HCT116 (cell line): ENCODE results near the gene ST6GALNAC4. TPM values are rescaled to one million over a fixed set of nuclear protein-coding genes. Genes with fewer than 3 reads are reported as not detected.

Experiments
- ATAC-seq: fragments of 200-7000 bp; cut with Tn5 transposase; 2 replicates; pipeline ENCODE4 v1.9.1; 2020; ENCODE audit warnings: mild to moderate bottlenecking, moderate library complexity
- BruUV-seq: library from RNA; stranded (reverse); fragments of 400-500 nt; replicated peaks from 2 replicates; lab custom pipeline; 2021; lab: Mats Ljungman, UMichigan
- CTCF ChIA-PET: fragments of 300-600 bp; sonication (Branson Sonifier 250); formaldehyde crosslinking; loops from one replicate; lab custom pipeline; 2021; ENCODE audit warnings: antibody characterized with exemption; lab: Charles Lee
- POLR2A ChIA-PET: fragments of 300-600, 350-600 bp; sonication (Branson Sonifier 250); formaldehyde crosslinking; loops from one replicate; lab custom pipeline; 2021; ENCODE audit warnings: antibody characterized with exemption; lab: Charles Lee
- RAD21 ChIA-PET, 2 experiments: fragments of 300-600 bp; sonication (Branson Sonifier 250); formaldehyde crosslinking; loops; one replicate each; lab custom pipeline; 2023; ENCODE audit warnings: low total read pairs in 2 of 2; ENCODE audit not compliant: uncharacterized antibody in 2 of 2, unreplicated experiment in 2 of 2, low non-redundant PET in 1 of 2; lab: Charles Lee
- DNase-seq: peaks from one replicate; pipeline ENCODE4 v3.0.0-alpha.2; 2010; ENCODE audit warnings: low read depth, low spot score
- H2AFZ ChIP-seq: fragments of 200-600 bp; shearing (Covaris generic), sonication (generic); 2 replicates; pipeline ENCODE4 v1.6.1; 2017; ENCODE audit warnings: low read depth, mixed run types, mixed read lengths, antibody characterized with exemption, low read length; ENCODE audit not compliant: poor library complexity, severe bottlenecking
- H3K27ac ChIP-seq: 2 replicates; pipeline ENCODE4 v1.5.1; 2012; ENCODE audit warnings: low read depth, low read length
- H3K27me3 ChIP-seq: fragments of 200-600 bp; sonication (generic); 2 replicates; pipeline ENCODE4 v1.6.1; 2016; ENCODE audit warnings: mixed run types, low read length, mixed read lengths; ENCODE audit not compliant: insufficient read depth
- H3K36me3 ChIP-seq, 2 experiments: fragments of 200-500 bp in 1 of 2; fragments of 200-600 bp in 1 of 2; sonication (Bioruptor generic) in 1 of 2; sonication (generic) in 1 of 2; 2 replicates each; pipeline versions ENCODE4 v1.5.1 to v1.6.1; 2014 to 2016; ENCODE audit warnings: low read length in 2 of 2, inconsistent platforms in 1 of 2, mixed read lengths in 1 of 2, mixed run types in 1 of 2; ENCODE audit not compliant: insufficient read depth in 2 of 2, control insufficient read depth in 1 of 2
- H3K4me1 ChIP-seq, 2 experiments: fragments of 200-600 bp in 1 of 2; sonication (generic) in 1 of 2; 2 replicates each; pipeline versions ENCODE4 v1.5.1 to v1.6.1; 2012 to 2017; ENCODE audit warnings: low read length in 2 of 2, inconsistent platforms in 1 of 2, mild to moderate bottlenecking in 1 of 2, mixed read lengths in 1 of 2, mixed run types in 1 of 2, moderate library complexity in 1 of 2; ENCODE audit not compliant: insufficient read depth in 2 of 2, control insufficient read depth in 1 of 2
- H3K4me2 ChIP-seq: fragments of 200-600 bp; sonication (generic); 2 replicates; pipeline ENCODE4 v1.6.1; 2017; ENCODE audit warnings: mixed run types, low read length, mixed read lengths
- H3K4me3 ChIP-seq, 2 experiments: fragments of 200-600 bp in 1 of 2; sonication (generic) in 1 of 2; replicated peaks in 1 of 2; 2 replicates each; pipeline ENCODE4 v1.5.1; 2011 to 2016; ENCODE audit warnings: low read length in 2 of 2, control low read depth in 1 of 2, low read depth in 1 of 2, mild to moderate bottlenecking in 1 of 2, mixed read lengths in 1 of 2, mixed run types in 1 of 2
- H3K79me2 ChIP-seq: fragments of 200-600 bp; sonication (generic); 2 replicates; pipeline ENCODE4 v1.6.1; 2017; ENCODE audit warnings: mild to moderate bottlenecking, mixed run types, low read length, moderate library complexity, mixed read lengths; ENCODE audit not compliant: insufficient read depth
- H3K9ac ChIP-seq: fragments of 200-600 bp; sonication (generic); 2 replicates; pipeline ENCODE4 v1.6.1; 2016; ENCODE audit warnings: low read length, mixed read lengths
- H3K9me2 ChIP-seq: fragments of 200-600 bp; sonication (generic), shearing (Covaris generic); 2 replicates; pipeline ENCODE4 v1.6.1; 2017; ENCODE audit warnings: mixed run types, mild to moderate bottlenecking, moderate library complexity; ENCODE audit not compliant: insufficient read depth
- H3K9me3 ChIP-seq, 2 experiments: fragments of 200-500 bp in 1 of 2; fragments of 200-600 bp in 1 of 2; sonication (Bioruptor generic) in 1 of 2; sonication (generic) in 1 of 2; 2 replicates each; pipeline ENCODE4 v1.6.1; 2014 to 2017; ENCODE audit warnings: low read length in 2 of 2, mixed read lengths in 2 of 2, inconsistent platforms in 1 of 2, low read depth in 1 of 2, mild to moderate bottlenecking in 1 of 2, mixed run types in 1 of 2, moderate library complexity in 1 of 2; ENCODE audit not compliant: control insufficient read depth in 1 of 2, insufficient read depth in 1 of 2
- H4K20me1 ChIP-seq: fragments of 200-600 bp; sonication (generic), shearing (Covaris generic); 2 replicates; pipeline ENCODE4 v1.6.1; 2017; ENCODE audit warnings: mixed run types, mild to moderate bottlenecking, moderate library complexity; ENCODE audit not compliant: insufficient read depth
- EZH2phosphoT487 ChIP-seq: fragments of 200-600 bp; IDR thresholded peaks from 2 replicates; pipeline ENCODE4 v1.6.1; 2018; ENCODE audit warnings: antibody characterized with exemption, borderline replicate concordance
- SIN3A ChIP-seq: IDR thresholded peaks from 2 replicates; pipeline ENCODE4 v1.6.1; 2012; ENCODE audit warnings: low read depth
- SRF ChIP-seq: IDR thresholded peaks from 2 replicates; pipeline ENCODE4 v1.6.1; 2012; ENCODE audit warnings: low read depth
- intact Hi-C: fragments of 100-400 bp; cut with micrococcal nuclease; formaldehyde crosslinking; loops from 2 replicates; pipeline ENCODE4 v1.10.0; 2022
- total RNA-seq: library from RNA; stranded (reverse); gene quantifications from one replicate; pipeline ENCODE4 v1.2.1, GENCODE V29; 2021; ENCODE audit not compliant: unreplicated experiment
- TF ChIP-seq, protein P1 (sequence below): IDR thresholded peaks from 2 replicates; pipeline ENCODE4 v1.6.1; 2011; ENCODE audit warnings: mild to moderate bottlenecking, low read length, moderate library complexity; ENCODE audit not compliant: insufficient replicate concordance; ENCODE audit errors: extremely low read depth

The ST6GALNAC4 gene
- total RNA-seq, 1 experiment from 2014 or later: 49.4 TPM

DNA sequence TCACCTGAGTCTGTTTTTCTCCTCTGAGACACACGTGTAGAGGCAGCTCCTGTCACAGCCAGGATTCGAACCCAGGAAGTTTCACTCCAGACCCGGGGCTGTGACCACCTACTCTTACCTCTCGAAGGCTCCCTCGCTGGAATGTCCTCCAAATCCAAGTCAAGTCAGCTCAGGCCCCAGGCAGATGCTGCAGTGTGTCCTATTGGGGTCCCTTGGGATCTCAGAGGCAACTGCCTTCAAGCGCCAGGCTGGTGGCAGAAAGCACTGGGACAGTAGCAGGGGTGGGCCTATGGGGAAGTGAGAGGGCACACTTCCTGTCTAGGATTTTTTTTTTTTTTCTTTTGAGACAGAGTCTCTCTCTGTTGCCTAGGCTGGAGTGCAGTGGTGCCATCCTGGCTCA is 762 bp upstream of the ST6GALNAC4 start:
- intact Hi-C loops: loop anchor here (2.0 to 5.0 kb wide), 3 partner anchors 115 to 355 kb away; partner anchors contain the start of genes CDK9 and FPGS
- Histone ChIP-seq H3K9ac (peak overlapping the region; percentile 68), H3K9me2 (no peaks in the 10 kb centered on the region), H2AFZ (no peak overlapping the region), H3K36me3 (peaks cover 0 to 7% of the 10 kb centered on the region in 2 experiments; a peak in 2 of 4 replicates), H3K27ac (peak overlapping the region; percentile 96), H4K20me1 (no peaks in the 10 kb centered on the region), H3K27me3 (no peaks in the 10 kb centered on the region), H3K79me2 (peaks cover 16% of the 10 kb centered on the region), H3K9me3 (no peaks in the 10 kb centered on the region), H3K4me3 (peak overlapping the region in 1 of 2 experiments; percentile 85; a peak in 1 of 4 replicates), H3K4me1 (peaks cover 52 to 73% of the 10 kb centered on the region in 2 experiments), H3K4me2 (peak overlapping the region; percentile 79)
- TSS peak; percentile 97 for BruUV-seq
- ChIA-PET CTCF (interaction anchor here (0.9 to 1.7 kb wide), 4 partner anchors 12 to 196 kb away, joined by 3 to 8 read pairs (median 3); partner anchors contain the start of genes AK1 and TOR2A), POLR2A (interaction anchor here (0.9 to 1.2 kb wide), 6 partner anchors 9 to 147 kb away, joined by 3 to 4 read pairs (median 4); no protein-coding TSS in a partner anchor), RAD21 (interaction anchor here in 1 of 2 experiments (0.6 to 1.0 kb wide), 2 partner anchors 8 to 48 kb away, joined by 3 to 5 read pairs; no protein-coding TSS in a partner anchor)
- TF ChIP-seq EZH2phosphoT487 (no peak), SIN3A (no peak), SRF (no peak)
- TF ChIP-seq, protein P1, sequence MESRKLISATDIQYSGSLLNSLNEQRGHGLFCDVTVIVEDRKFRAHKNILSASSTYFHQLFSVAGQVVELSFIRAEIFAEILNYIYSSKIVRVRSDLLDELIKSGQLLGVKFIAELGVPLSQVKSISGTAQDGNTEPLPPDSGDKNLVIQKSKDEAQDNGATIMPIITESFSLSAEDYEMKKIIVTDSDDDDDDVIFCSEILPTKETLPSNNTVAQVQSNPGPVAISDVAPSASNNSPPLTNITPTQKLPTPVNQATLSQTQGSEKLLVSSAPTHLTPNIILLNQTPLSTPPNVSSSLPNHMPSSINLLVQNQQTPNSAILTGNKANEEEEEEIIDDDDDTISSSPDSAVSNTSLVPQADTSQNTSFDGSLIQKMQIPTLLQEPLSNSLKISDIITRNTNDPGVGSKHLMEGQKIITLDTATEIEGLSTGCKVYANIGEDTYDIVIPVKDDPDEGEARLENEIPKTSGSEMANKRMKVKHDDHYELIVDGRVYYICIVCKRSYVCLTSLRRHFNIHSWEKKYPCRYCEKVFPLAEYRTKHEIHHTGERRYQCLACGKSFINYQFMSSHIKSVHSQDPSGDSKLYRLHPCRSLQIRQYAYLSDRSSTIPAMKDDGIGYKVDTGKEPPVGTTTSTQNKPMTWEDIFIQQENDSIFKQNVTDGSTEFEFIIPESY: no peak
- ATAC-seq (no peak), DNase-seq (no peak)
